IMR-90 (cell line): Measurements from ENCODE around the gene BOD1L2. TPM values are rescaled to one million over a fixed set of nuclear protein-coding genes. Genes with fewer than 3 reads are reported as not detected.

ENCODE experiments used
- ATAC-seq: fragments of 200-7000 bp; cut with Tn5 transposase; 2 replicates; pipeline ENCODE4 v1.9.1; 2020; ENCODE audit warnings: low read depth, mild to moderate bottlenecking, moderate library complexity
- BruUV-seq: library from RNA; stranded (reverse); fragments of 400-500 nt; replicated peaks from 2 replicates; lab custom pipeline; 2021; lab: Mats Ljungman, UMichigan
- CTCF ChIA-PET: fragments of 300-600 bp; formaldehyde crosslinking; extraction: SDS; loops from one replicate; lab custom pipeline; 2021; ENCODE audit warnings: antibody characterized with exemption; lab: Yijun Ruan, JAX
- POLR2A ChIA-PET: fragments of 300-600 bp; sonication (Branson Sonifier 250); formaldehyde crosslinking; loops from one replicate; lab custom pipeline; 2022; ENCODE audit warnings: antibody characterized with exemption; ENCODE audit not compliant: unreplicated experiment; lab: Charles Lee
- DNase-seq: peaks from one replicate; pipeline ENCODE4 v3.0.0; 2013
- H2AFZ ChIP-seq: replicated peaks from 2 replicates; pipeline ENCODE3; 2013; ENCODE audit warnings: low read length, mild to moderate bottlenecking; ENCODE audit not compliant: poor library complexity
- H2AK5ac ChIP-seq: 2 replicates; pipeline ENCODE4 v1.6.1; 2013; ENCODE audit warnings: low read depth, low read length, inconsistent platforms
- H2AK9ac ChIP-seq: replicated peaks from 2 replicates; pipeline ENCODE3; 2013; ENCODE audit warnings: mild to moderate bottlenecking, low read depth, low read length, moderate library complexity; ENCODE audit not compliant: poor library complexity
- H2BK120ac ChIP-seq: 2 replicates; pipeline ENCODE4 v1.6.1; 2013; ENCODE audit warnings: low read depth, low read length, inconsistent platforms
- H2BK15ac ChIP-seq: 3 replicates; pipeline ENCODE4 v1.6.1; 2013; ENCODE audit warnings: low read depth, low read length, inconsistent platforms
- H2BK20ac ChIP-seq: 2 replicates; pipeline ENCODE4 v1.6.1; 2013; ENCODE audit warnings: low read depth, mild to moderate bottlenecking, inconsistent platforms, low read length, moderate library complexity
- H2BK5ac ChIP-seq: 2 replicates; pipeline ENCODE4 v1.6.1; 2013; ENCODE audit warnings: mild to moderate bottlenecking, low read depth, low read length, inconsistent platforms; ENCODE audit not compliant: poor library complexity, severe bottlenecking
- H3K14ac ChIP-seq: replicated peaks from 2 replicates; pipeline ENCODE4 v1.6.1; 2013; ENCODE audit warnings: low read depth, low read length, inconsistent platforms
- H3K18ac ChIP-seq: 2 replicates; pipeline ENCODE4 v1.6.1; 2013; ENCODE audit warnings: low read depth, low read length, control low read depth
- H3K23ac ChIP-seq: 2 replicates; pipeline ENCODE4 v1.6.1; 2013; ENCODE audit warnings: low read depth, low read length, inconsistent platforms
- H3K27ac ChIP-seq: 2 replicates; pipeline ENCODE4 v1.5.1; 2013; ENCODE audit warnings: mild to moderate bottlenecking, control low read depth, low read length; ENCODE audit not compliant: insufficient read depth
- H3K27me3 ChIP-seq: 2 replicates; pipeline ENCODE4 v1.6.1; 2013; ENCODE audit warnings: low read length; ENCODE audit not compliant: control insufficient read depth, insufficient read depth
- H3K36me3 ChIP-seq: 2 replicates; pipeline ENCODE4 v1.6.1; 2013; ENCODE audit warnings: low read length, mixed read lengths; ENCODE audit not compliant: control insufficient read depth, insufficient read depth
- H3K4ac ChIP-seq: 2 replicates; pipeline ENCODE4 v1.6.1; 2013; ENCODE audit warnings: low read depth, low read length, inconsistent platforms
- H3K4me1 ChIP-seq: 2 replicates; pipeline ENCODE4 v1.6.1; 2013; ENCODE audit warnings: low read length, mixed read lengths; ENCODE audit not compliant: control insufficient read depth, insufficient read depth
- H3K4me2 ChIP-seq: 2 replicates; pipeline ENCODE4 v1.6.1; 2013; ENCODE audit warnings: low read depth, mild to moderate bottlenecking, control low read depth, low read length, moderate library complexity
- H3K4me3 ChIP-seq: 2 replicates; pipeline ENCODE4 v1.5.1; 2013; ENCODE audit warnings: low read depth, mild to moderate bottlenecking, control low read depth, low read length, moderate library complexity; ENCODE audit not compliant: insufficient read depth
- H3K56ac ChIP-seq: 2 replicates; pipeline ENCODE4 v1.6.1; 2013; ENCODE audit warnings: low read length, inconsistent platforms; ENCODE audit not compliant: insufficient read depth; ENCODE audit errors: extremely low read depth
- H3K79me1 ChIP-seq, 2 experiments: 2 replicates each; pipeline ENCODE4 v1.6.1; 2013; ENCODE audit warnings: low read length in 2 of 2, inconsistent platforms in 1 of 2, low read depth in 1 of 2
- H3K9ac ChIP-seq: 2 replicates; pipeline ENCODE4 v1.6.1; 2013; ENCODE audit warnings: low read depth, low read length, control low read depth
- H3K9me1 ChIP-seq: 2 replicates; pipeline ENCODE4 v1.6.1; 2013; ENCODE audit warnings: low read length, inconsistent platforms; ENCODE audit not compliant: insufficient read depth
- H3K9me3 ChIP-seq: 2 replicates; pipeline ENCODE4 v1.6.1; 2013; ENCODE audit warnings: low read length; ENCODE audit not compliant: control insufficient read depth, insufficient read depth
- H4K20me1 ChIP-seq: 2 replicates; pipeline ENCODE4 v1.6.1; 2013; ENCODE audit warnings: low read length, inconsistent platforms; ENCODE audit not compliant: insufficient read depth
- H4K5ac ChIP-seq: 2 replicates; pipeline ENCODE4 v1.6.1; 2013; ENCODE audit warnings: mild to moderate bottlenecking, low read depth, low read length, control low read depth
- H4K8ac ChIP-seq, 2 experiments: 2 replicates each; pipeline ENCODE4 v1.6.1; 2013; ENCODE audit warnings: low read depth in 2 of 2, low read length in 2 of 2, control low read depth in 1 of 2, inconsistent platforms in 1 of 2
- H4K91ac ChIP-seq: 2 replicates; pipeline ENCODE4 v1.6.1; 2013; ENCODE audit warnings: low read depth, low read length, inconsistent platforms; ENCODE audit not compliant: insufficient read depth
- MAZ ChIP-seq: IDR thresholded peaks from 2 replicates; pipeline ENCODE4 v1.6.1; 2012; ENCODE audit warnings: low read depth, mild to moderate bottlenecking, low read length, improper control_type of control experiment, moderate library complexity, borderline replicate concordance
- WGBS, 2 experiments: methylation state at CpG; one replicate each; pipeline versions ENCODE4 v1.1.5 to v1.1.7; 2013; ENCODE audit warnings: missing lambda C conversion rate in 2 of 2; ENCODE audit not compliant: insufficient read length in 1 of 2; ENCODE audit errors: extremely low coverage in 2 of 2; 5-methylcytosine and 5-hydroxymethylcytosine counted together
- dilution Hi-C: fragments of 300-500 bp; cut with HindIII; formaldehyde crosslinking; loops from one replicate; pipeline ENCODE4 v1.14.3; 2018; ENCODE audit warnings: low sequenced_read_pairs; ENCODE audit not compliant: unreplicated experiment
- in situ Hi-C: fragments of 300-500 bp; cut with MboI; formaldehyde crosslinking; loops from 3 replicates; pipeline ENCODE4 v1.14.3; 2019; ENCODE audit warnings: low sequenced_read_pairs, inconsistent platforms, mixed read lengths
- intact Hi-C: fragments of 100-400 bp; cut with micrococcal nuclease; formaldehyde crosslinking; loops from 2 replicates; pipeline ENCODE4 v1.10.0; 2022
- polyA plus RNA-seq, 3 experiments: library from polyadenylated mRNA; depleted of rRNA; stranded (reverse); fragments of >200 nt; gene quantifications; 2 replicates each; pipeline ENCODE4 v1.2.3, GENCODE V29; 2012; ENCODE audit warnings: low replicate concordance in 1 of 3
- total RNA-seq: library from RNA; depleted of rRNA; stranded (reverse); fragments of >200 nt; gene quantifications from 2 replicates; pipeline ENCODE4 v1.2.3, GENCODE V29; 2012

BOD1L2 gene
- total and polyA plus RNA-seq, 2 of the 4 experiments (the other 2 are of a cell fraction): not detected

GRCh38 chr18:57122936-57123510 lies 23.9 kb upstream of the BOD1L2 start:
- Histone ChIP-seq H3K9me1 (no peaks in the 10 kb centered on the region), H4K8ac (no peak overlapping the region), H4K5ac (no peak overlapping the region), H3K4me3 (no peak overlapping the region), H3K14ac (no peak overlapping the region), H2BK20ac (no peak overlapping the region), H2BK5ac (no peak overlapping the region), H3K18ac (no peak overlapping the region), H3K4me2 (no peak overlapping the region), H3K9me3 (no peaks in the 10 kb centered on the region), H3K9ac (no peak overlapping the region), H3K23ac (no peak overlapping the region), H3K79me1 (no peaks in the 10 kb centered on the region), H3K4ac (no peak overlapping the region), H3K36me3 (no peaks in the 10 kb centered on the region), H4K20me1 (no peaks in the 10 kb centered on the region), H3K27me3 (peaks cover 20% of the 10 kb centered on the region), H3K4me1 (no peaks in the 10 kb centered on the region), H3K27ac (no peak overlapping the region), H2BK120ac (no peak overlapping the region), H4K91ac (no peak overlapping the region), H2AFZ (no peak overlapping the region), H2AK5ac (no peak overlapping the region), H2BK15ac (no peak overlapping the region), H3K56ac (no peak overlapping the region), H2AK9ac (no peak overlapping the region)
- CTCF ChIA-PET: no interaction called here
- no TSS peak for BruUV-seq
- intact Hi-C loops: no loop called here
- dilution Hi-C loops: no loop called here
- whole genome bisulfite sequencing, 2 experiments: no CpG with 5 or more reads among the region's 6 CpGs
- POLR2A ChIA-PET: no interaction called here
- in situ Hi-C loops: no loop called here
- no peak for TF ChIP-seq MAZ
- no peak for DNase-seq
- no peak for ATAC-seq
